Chondrocyte (in vitro differentiated cells): ENCODE results near the gene TCAP. TPM values are rescaled to one million over a fixed set of nuclear protein-coding genes. Genes with fewer than 3 reads are reported as not detected.
A peak's percentile ranks its signal among the peaks of the same experiment; 100 is the strongest.

Source experiments
- DNase-seq: peaks from one replicate; pipeline ENCODE4 v3.0.0; 2021; ENCODE audit warnings: mixed read lengths, low spot score
- H3K27ac Mint-ChIP-seq: one replicate; pipeline ENCODE4 v1.8.0; 2021; ENCODE audit warnings: mild to moderate bottlenecking, moderate library complexity, mixed read lengths; ENCODE audit not compliant: unreplicated experiment
- H3K27me3 Mint-ChIP-seq: 2 replicates; pipeline ENCODE4 v1.8.0; 2021; ENCODE audit warnings: low read depth, mixed read lengths
- H3K36me3 Mint-ChIP-seq: 2 replicates; pipeline ENCODE4 v1.8.0; 2021; ENCODE audit warnings: low read depth, mixed read lengths
- H3K4me1 Mint-ChIP-seq: 2 replicates; pipeline ENCODE4 v1.8.0; 2021; ENCODE audit warnings: low read depth, mild to moderate bottlenecking, mixed read lengths
- H3K4me3 Mint-ChIP-seq: one replicate; pipeline ENCODE4 v1.8.0; 2021; ENCODE audit warnings: mild to moderate bottlenecking, moderate library complexity, mixed read lengths; ENCODE audit not compliant: unreplicated experiment
- H3K9me3 Mint-ChIP-seq: 2 replicates; pipeline ENCODE4 v1.8.0; 2021; ENCODE audit warnings: low read depth, mixed read lengths
- total RNA-seq: library from RNA; stranded (reverse); gene quantifications from 3 replicates; pipeline ENCODE4 v1.2.1, GENCODE V29; 2021
- TF ChIP-seq, protein P1 (sequence below): fragments of 200-600 bp; sonication (generic); IDR thresholded peaks from 2 replicates; pipeline ENCODE4 v1.5.0; 2021; ENCODE audit warnings: antibody characterized with exemption, mild to moderate bottlenecking, moderate library complexity

Gene TCAP
- total RNA-seq, 1 donor from 2014 or later = 0.77 TPM

- TF ChIP-seq, protein P1, sequence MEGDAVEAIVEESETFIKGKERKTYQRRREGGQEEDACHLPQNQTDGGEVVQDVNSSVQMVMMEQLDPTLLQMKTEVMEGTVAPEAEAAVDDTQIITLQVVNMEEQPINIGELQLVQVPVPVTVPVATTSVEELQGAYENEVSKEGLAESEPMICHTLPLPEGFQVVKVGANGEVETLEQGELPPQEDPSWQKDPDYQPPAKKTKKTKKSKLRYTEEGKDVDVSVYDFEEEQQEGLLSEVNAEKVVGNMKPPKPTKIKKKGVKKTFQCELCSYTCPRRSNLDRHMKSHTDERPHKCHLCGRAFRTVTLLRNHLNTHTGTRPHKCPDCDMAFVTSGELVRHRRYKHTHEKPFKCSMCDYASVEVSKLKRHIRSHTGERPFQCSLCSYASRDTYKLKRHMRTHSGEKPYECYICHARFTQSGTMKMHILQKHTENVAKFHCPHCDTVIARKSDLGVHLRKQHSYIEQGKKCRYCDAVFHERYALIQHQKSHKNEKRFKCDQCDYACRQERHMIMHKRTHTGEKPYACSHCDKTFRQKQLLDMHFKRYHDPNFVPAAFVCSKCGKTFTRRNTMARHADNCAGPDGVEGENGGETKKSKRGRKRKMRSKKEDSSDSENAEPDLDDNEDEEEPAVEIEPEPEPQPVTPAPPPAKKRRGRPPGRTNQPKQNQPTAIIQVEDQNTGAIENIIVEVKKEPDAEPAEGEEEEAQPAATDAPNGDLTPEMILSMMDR = no peak
- H3K4me1 Mint-ChIP-seq = peaks cover 31% of the 10 kb centered on the region
These were observed 28.6 kb upstream of the TCAP start for GRCh38 chr17:39636587-39636926.

GRCh38 chr17:39636927-39637736, 28.0 kb upstream of the TCAP start, which contains the start of gene STARD3:
STARD3 (plus strand) TSS chr17:39637144; CDS start chr17:39653532, 16,388 bp downstream.
- no peak for DNase-seq
- no peaks in the 10 kb centered on the region for H3K36me3 Mint-ChIP-seq
- peak within 1 kb of the TSS; percentile 79 for H3K4me3 Mint-ChIP-seq

More at GRCh38 chr17:39636587-39636926, 28.6 kb upstream of the TCAP start:
- H3K9me3 Mint-ChIP-seq = no peaks in the 10 kb centered on the region
- peak overlapping the region; percentile 49 for H3K27ac Mint-ChIP-seq
- H3K27me3 Mint-ChIP-seq = peaks cover 5% of the 10 kb centered on the region
- no peaks in the 10 kb centered on the region for H3K36me3 Mint-ChIP-seq
- DNase-seq = no peak
- peak overlapping the region; percentile 79 for H3K4me3 Mint-ChIP-seq

DNA sequence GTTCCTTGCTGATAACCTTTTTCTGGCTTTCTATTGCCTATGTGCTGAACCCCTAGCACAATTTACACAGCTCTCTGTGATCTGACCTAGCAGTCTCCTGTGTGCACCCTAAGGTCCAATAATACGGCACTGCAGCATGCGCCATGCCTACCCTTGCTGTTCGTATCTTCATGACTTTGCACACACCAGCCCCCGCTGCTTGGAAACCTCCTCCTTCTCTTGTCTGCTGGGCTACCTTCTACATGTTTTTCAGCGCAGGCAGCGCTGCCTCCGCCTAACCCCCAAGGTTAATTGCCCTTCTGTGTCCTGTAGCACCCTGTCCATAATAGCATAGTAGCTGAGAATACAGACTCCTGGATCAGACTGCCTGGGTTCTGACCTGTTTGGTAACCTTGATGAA, 26.8 kb upstream of the TCAP start:
- Mint-ChIP-seq H3K27me3 (no peaks in the 10 kb centered on the region), H3K4me1 (peaks cover 45% of the 10 kb centered on the region), H3K4me3 (peak overlapping the region; percentile 79)

More at GRCh38 chr17:39636927-39637736, 28.0 kb upstream of the TCAP start, which contains the start of gene STARD3:
- Mint-ChIP-seq H3K9me3 (no peaks in the 10 kb centered on the region), H3K27ac (peak within 1 kb of the TSS; percentile 55), H3K4me1 (peaks cover 34% of the 10 kb centered on the region), H3K27me3 (no peaks in the 10 kb centered on the region)
- TF ChIP-seq, protein P1 = peak; percentile 57

GRCh38 chr17:39639043-39639442, 26.1 kb upstream of the TCAP start:
- no peaks in the 10 kb centered on the region for H3K27me3 Mint-ChIP-seq
- no peaks in the 10 kb centered on the region for H3K9me3 Mint-ChIP-seq
- TF ChIP-seq, protein P1 = no peak
- H3K27ac Mint-ChIP-seq = no peak overlapping the region
- no peak overlapping the region for H3K4me3 Mint-ChIP-seq
- H3K36me3 Mint-ChIP-seq = no peaks in the 10 kb centered on the region
- no peak for DNase-seq
- peaks cover 49% of the 10 kb centered on the region for H3K4me1 Mint-ChIP-seq

More for the DNA sequence above, 26.8 kb upstream of the TCAP start:
- Mint-ChIP-seq H3K36me3 (no peaks in the 10 kb centered on the region), H3K27ac (no peak overlapping the region), H3K9me3 (no peaks in the 10 kb centered on the region)
- TF ChIP-seq, protein P1 = no peak
- no peak for DNase-seq

GRCh38 chr17:39639566-39640458, 25.3 kb upstream of the TCAP start:
- Mint-ChIP-seq H3K27me3 (no peaks in the 10 kb centered on the region), H3K4me1 (peaks cover 51% of the 10 kb centered on the region), H3K4me3 (no peak overlapping the region), H3K27ac (no peak overlapping the region), H3K9me3 (no peaks in the 10 kb centered on the region), H3K36me3 (no peaks in the 10 kb centered on the region)
- TF ChIP-seq, protein P1 = no peak
- no peak for DNase-seq
